HT-29 (cell line): ENCODE data around the gene ZNF880. TPM values are rescaled to one million over a fixed set of nuclear protein-coding genes. Genes with fewer than 3 reads are reported as not detected.

Experiments used
- small RNA-seq: library from RNA; depleted of rRNA; stranded (forward); fragments of <200 nt; gene quantifications from one replicate; pipeline ENCODE3, GENCODE V24; 2014
- total RNA-seq: library from RNA; depleted of rRNA; stranded (reverse); fragments of >200 nt; shearing (Covaris generic); gene quantifications from 2 replicates; pipeline ENCODE4 v1.2.3, GENCODE V29; 2014; rRNA removed

ZNF880 gene
- total RNA-seq, 1 experiment from 2014 or later, result not detected

Small RNA genes within 50 kb of the gene (small RNA-seq; reads per million reads assigned to genes)
- not detected for gene AC010332.1

Other genes starting within 250 kb of the ZNF880 start
- gene ZNF616, start 230.0 kb upstream of the ZNF880 start, total RNA-seq, result 0.50 and 0.81 TPM in 2 replicates
- gene ZNF836, start 198.3 kb upstream of the ZNF880 start, total RNA-seq, result 0.10 and 1.6 TPM in 2 replicates
- gene PPP2R1A, start 179.9 kb upstream of the ZNF880 start, total RNA-seq, result 430 and 450 TPM in 2 replicates
- gene ZNF766, start 100.3 kb upstream of the ZNF880 start, total RNA-seq, result 6.1 and 9.2 TPM in 2 replicates
- 0.51 and 0.73 TPM in 2 replicates for gene ZNF480, start 72.8 kb upstream of the ZNF880 start, total RNA-seq
- gene ZNF610, start 33.7 kb upstream of the ZNF880 start, total RNA-seq, result not detected in 2 replicates
- not detected in 2 replicates for gene ZNF528, start 27.9 kb downstream of the ZNF880 start, total RNA-seq
- not detected in 2 replicates for gene ZNF534, start 59.2 kb downstream of the ZNF880 start, total RNA-seq
- not detected in 2 replicates for gene ZNF578, start 83.6 kb downstream of the ZNF880 start, total RNA-seq
- gene ZNF808, start 157.7 kb downstream of the ZNF880 start, total RNA-seq, result 1.8 and 2.1 TPM in 2 replicates
- gene ZNF701, start 200.4 kb downstream of the ZNF880 start, total RNA-seq, result 2.1 and 2.2 TPM in 2 replicates